K562 (cell line): ENCODE measurements around the gene ARL8A. TPM values are rescaled to one million over a fixed set of nuclear protein-coding genes. Genes with fewer than 3 reads are reported as not detected.

Experiments
- ATF7 ChIP-seq: fragments of 450-650 bp; IDR thresholded peaks from 2 replicates; pipeline ENCODE4 v1.7.1; 2014; ENCODE audit warnings: mild to moderate bottlenecking, moderate library complexity
- CBFB ChIP-seq: sonication (generic); formaldehyde crosslinking; IDR thresholded peaks from 2 replicates; pipeline ENCODE4 v1.4.0; 2020; ENCODE audit warnings: mild to moderate bottlenecking, missing genetic modification reagents
- EP400 ChIP-seq: fragments of 450-650 bp; IDR thresholded peaks from 2 replicates; pipeline ENCODE4 v1.6.1; 2017; ENCODE audit warnings: antibody characterized with exemption, mild to moderate bottlenecking, moderate library complexity
- FOXA3 ChIP-seq, 2 experiments: fragments of 450-650 bp in 1 of 2; sonication (generic) in 1 of 2; formaldehyde crosslinking; IDR thresholded peaks in 1 of 2; conservative IDR thresholded peaks in 1 of 2; 2 replicates each; pipeline versions ENCODE4 v1.4.0 to v1.8.0; 2020 to 2022; ENCODE audit warnings: mild to moderate bottlenecking in 2 of 2, missing genetic modification reagents in 1 of 2
- FOXJ3 ChIP-seq: sonication (generic); formaldehyde crosslinking; IDR thresholded peaks from 2 replicates; pipeline ENCODE4 v1.4.0; 2020; ENCODE audit warnings: mild to moderate bottlenecking, missing genetic modification reagents
- GABPB2 ChIP-seq: fragments of 250-450 bp; sonication (Bioruptor Pico); conservative IDR thresholded peaks from 2 replicates; pipeline ENCODE4 v1.5.1; 2021; ENCODE audit warnings: mild to moderate bottlenecking
- HEY1 ChIP-seq: fragments of 250-450 bp; sonication (Bioruptor Pico); IDR thresholded peaks from 2 replicates; pipeline ENCODE4 v1.5.0; 2020; ENCODE audit warnings: mild to moderate bottlenecking, moderate library complexity, borderline replicate concordance
- HNRNPLL ChIP-seq: fragments of 200-400 bp; formaldehyde crosslinking; IDR thresholded peaks from 2 replicates; pipeline ENCODE4 v1.6.1; 2017; ENCODE audit warnings: low read length, low read depth, mild to moderate bottlenecking; ENCODE audit not compliant: poor library complexity, severe bottlenecking
- PML ChIP-seq: IDR thresholded peaks from 2 replicates; pipeline ENCODE4 v1.6.1; 2012; ENCODE audit warnings: low read length, inconsistent platforms
- RB1 ChIP-seq: fragments of 450-650 bp; IDR thresholded peaks from 2 replicates; pipeline ENCODE4 v1.6.1; 2017; ENCODE audit warnings: low read depth, mild to moderate bottlenecking
- RBBP5 ChIP-seq: fragments of 200-600 bp; sonication (generic); IDR thresholded peaks from 2 replicates; pipeline ENCODE4 v1.6.1; 2012; ENCODE audit warnings: borderline replicate concordance, mild to moderate bottlenecking, low read length, control low read depth, inconsistent platforms; ENCODE audit not compliant: insufficient read depth, poor library complexity, severe bottlenecking
- SNIP1 ChIP-seq: fragments of 450-650 bp; IDR thresholded peaks from 2 replicates; pipeline ENCODE4 v1.7.1; 2017; ENCODE audit warnings: low read depth, mild to moderate bottlenecking
- ZEB2 ChIP-seq: fragments of 450-650 bp; IDR thresholded peaks from 2 replicates; pipeline ENCODE4 v1.6.1; 2016
- ZNF146 ChIP-seq: IDR thresholded peaks from one replicate; pipeline ENCODE4 v1.6.1; 2018; ENCODE audit warnings: missing compliant biosample characterization; ENCODE audit not compliant: unreplicated experiment
- ZNF778 ChIP-seq: fragments of 450-650 bp; formaldehyde crosslinking; IDR thresholded peaks from 2 replicates; pipeline ENCODE4 v1.4.0; 2020; ENCODE audit warnings: mild to moderate bottlenecking, moderate library complexity
- polyA plus RNA-seq, 8 experiments: library from polyadenylated mRNA; depleted of rRNA in 4 of 8; stranded (reverse) in 5 of 8; unstranded in 3 of 8; fragments of >200 nt; fragmentation: Nextera tagmentation in 2 of 8; fragmentation: Illumina TruSeq in 1 of 8; extraction: Ambion mirVana in 2 of 8; extraction: Trizol in 1 of 8; gene quantifications; 2 replicates each; pipeline versions ENCODE4 v1.2.1 to v1.2.3, GENCODE V29; 2011 to 2014; ENCODE audit warnings: inconsistent platforms in 1 of 8, missing spikeins in 1 of 8
- total RNA-seq, 7 experiments: library from RNA; depleted of rRNA in 6 of 7; stranded (reverse); fragments of >200 nt in 6 of 7; fragmentation: Illumina TruSeq in 2 of 7; extraction: Trizol in 2 of 7; gene quantifications; 2 replicates each; pipeline versions ENCODE4 v1.2.1 to v1.2.3, GENCODE V29; 2011 to 2021; ENCODE audit warnings: low replicate concordance in 1 of 7
- TF ChIP-seq, protein P1 (sequence below): fragments of 450-650 bp; IDR thresholded peaks from 2 replicates; pipeline ENCODE4 v1.6.1; 2016; ENCODE audit warnings: low read depth
- TF ChIP-seq, protein P2 (sequence below): sonication (generic); IDR thresholded peaks from 2 replicates; pipeline ENCODE4 v1.6.1; 2016
- TF ChIP-seq, protein P3 (sequence below): fragments of 450-650 bp; IDR thresholded peaks from 2 replicates; pipeline ENCODE4 v1.6.1; 2014; ENCODE audit warnings: low read depth, mild to moderate bottlenecking, moderate library complexity, borderline replicate concordance

ARL8A gene
- total and polyA plus RNA-seq, 9 of the 15 experiments (the other 6 are each of a cell fraction or from before 2014, with no cell fraction given), result 0.17 to 27.3 (median 15.6) TPM

DNA sequence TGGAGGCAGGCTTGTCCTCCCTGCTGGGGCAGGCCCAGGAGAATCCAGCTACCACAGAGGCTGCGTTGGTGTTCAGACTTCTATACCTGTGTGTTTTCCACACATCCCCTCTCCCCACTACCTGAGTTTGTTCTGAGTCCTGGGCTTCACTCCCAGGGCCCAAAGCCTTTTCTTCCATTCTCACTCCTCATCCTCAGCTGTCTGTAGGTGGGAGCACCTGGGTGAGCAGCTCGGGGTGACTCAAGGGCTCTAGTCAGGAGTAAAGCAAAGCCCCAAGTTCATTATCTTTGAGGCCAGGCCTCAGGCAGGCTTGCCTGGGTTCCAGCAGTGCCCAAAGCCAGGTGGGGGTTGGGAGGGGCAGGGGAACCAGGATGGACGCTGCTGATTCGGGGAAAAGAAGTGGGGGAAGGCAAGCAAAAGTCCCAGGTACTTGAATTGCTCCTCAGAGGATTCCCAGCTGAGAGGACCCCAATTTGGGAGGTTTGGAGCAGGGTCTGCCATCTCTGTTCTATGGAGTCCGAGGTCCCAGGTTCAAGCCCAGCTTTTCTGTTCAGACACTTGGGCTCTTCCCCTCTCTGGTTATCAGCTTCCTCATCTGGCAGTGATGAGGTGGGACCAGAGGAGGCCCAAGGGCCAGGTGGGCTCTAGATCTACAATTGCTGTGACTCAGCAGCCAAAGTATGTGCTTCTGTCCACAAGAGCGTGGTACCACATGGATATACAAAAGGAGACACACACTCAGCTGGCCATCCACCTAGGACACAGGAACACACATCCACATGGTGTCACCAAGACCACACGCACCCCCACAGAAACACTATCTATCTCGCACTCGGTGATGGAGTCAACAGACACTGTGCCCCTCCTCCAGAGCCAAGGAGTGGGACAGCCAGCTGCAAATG, 21.7 kb upstream of the ARL8A start (continued):
- TF ChIP-seq, protein P1, sequence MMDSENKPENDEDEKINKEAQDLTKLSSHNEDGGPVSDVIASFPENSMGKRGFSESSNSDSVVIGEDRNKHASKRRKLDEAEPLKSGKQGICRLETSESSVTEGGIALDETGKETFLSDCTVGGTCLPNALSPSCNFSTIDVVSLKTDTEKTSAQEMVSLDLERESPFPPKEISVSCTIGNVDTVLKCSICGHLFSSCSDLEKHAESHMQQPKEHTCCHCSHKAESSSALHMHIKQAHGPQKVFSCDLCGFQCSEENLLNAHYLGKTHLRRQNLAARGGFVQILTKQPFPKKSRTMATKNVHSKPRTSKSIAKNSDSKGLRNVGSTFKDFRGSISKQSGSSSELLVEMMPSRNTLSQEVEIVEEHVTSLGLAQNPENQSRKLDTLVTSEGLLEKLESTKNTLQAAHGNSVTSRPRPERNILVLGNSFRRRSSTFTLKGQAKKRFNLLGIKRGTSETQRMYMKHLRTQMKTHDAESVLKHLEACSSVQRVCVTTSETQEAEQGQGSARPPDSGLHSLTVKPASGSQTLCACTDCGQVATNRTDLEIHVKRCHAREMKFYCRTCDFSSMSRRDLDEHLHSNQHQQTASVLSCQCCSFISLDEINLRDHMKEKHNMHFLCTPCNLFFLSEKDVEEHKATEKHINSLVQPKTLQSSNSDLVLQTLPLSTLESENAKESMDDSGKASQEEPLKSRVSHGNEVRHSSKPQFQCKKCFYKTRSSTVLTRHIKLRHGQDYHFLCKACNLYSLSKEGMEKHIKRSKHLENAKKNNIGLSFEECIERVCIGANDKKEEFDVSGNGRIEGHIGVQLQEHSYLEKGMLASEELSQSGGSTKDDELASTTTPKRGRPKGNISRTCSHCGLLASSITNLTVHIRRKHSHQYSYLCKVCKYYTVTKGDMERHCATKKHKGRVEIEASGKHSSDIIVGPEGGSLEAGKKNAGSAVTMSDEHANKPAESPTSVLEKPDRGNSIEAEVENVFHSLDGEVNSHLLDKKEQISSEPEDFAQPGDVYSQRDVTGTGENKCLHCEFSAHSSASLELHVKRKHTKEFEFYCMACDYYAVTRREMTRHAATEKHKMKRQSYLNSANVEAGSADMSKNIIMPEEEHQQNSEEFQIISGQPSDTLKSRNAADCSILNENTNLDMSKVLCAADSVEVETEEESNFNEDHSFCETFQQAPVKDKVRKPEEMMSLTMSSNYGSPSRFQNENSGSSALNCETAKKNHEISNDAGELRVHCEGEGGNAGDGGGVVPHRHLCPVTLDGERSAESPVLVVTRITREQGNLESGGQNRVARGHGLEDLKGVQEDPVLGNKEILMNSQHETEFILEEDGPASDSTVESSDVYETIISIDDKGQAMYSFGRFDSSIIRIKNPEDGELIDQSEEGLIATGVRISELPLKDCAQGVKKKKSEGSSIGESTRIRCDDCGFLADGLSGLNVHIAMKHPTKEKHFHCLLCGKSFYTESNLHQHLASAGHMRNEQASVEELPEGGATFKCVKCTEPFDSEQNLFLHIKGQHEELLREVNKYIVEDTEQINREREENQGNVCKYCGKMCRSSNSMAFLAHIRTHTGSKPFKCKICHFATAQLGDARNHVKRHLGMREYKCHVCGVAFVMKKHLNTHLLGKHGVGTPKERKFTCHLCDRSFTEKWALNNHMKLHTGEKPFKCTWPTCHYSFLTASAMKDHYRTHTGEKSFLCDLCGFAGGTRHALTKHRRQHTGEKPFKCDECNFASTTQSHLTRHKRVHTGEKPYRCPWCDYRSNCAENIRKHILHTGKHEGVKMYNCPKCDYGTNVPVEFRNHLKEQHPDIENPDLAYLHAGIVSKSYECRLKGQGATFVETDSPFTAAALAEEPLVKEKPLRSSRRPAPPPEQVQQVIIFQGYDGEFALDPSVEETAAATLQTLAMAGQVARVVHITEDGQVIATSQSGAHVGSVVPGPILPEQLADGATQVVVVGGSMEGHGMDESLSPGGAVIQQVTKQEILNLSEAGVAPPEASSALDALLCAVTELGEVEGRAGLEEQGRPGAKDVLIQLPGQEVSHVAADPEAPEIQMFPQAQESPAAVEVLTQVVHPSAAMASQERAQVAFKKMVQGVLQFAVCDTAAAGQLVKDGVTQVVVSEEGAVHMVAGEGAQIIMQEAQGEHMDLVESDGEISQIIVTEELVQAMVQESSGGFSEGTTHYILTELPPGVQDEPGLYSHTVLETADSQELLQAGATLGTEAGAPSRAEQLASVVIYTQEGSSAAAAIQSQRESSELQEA, result no peak
- TF ChIP-seq HEY1 (CRISPR knock-in tag), result no peak
- TF ChIP-seq PML, result no peak; the same call in 1 of the 2 replicates
- TF ChIP-seq, protein P2, sequence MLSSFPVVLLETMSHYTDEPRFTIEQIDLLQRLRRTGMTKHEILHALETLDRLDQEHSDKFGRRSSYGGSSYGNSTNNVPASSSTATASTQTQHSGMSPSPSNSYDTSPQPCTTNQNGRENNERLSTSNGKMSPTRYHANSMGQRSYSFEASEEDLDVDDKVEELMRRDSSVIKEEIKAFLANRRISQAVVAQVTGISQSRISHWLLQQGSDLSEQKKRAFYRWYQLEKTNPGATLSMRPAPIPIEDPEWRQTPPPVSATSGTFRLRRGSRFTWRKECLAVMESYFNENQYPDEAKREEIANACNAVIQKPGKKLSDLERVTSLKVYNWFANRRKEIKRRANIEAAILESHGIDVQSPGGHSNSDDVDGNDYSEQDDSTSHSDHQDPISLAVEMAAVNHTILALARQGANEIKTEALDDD, result no peak
- TF ChIP-seq, protein P3, sequence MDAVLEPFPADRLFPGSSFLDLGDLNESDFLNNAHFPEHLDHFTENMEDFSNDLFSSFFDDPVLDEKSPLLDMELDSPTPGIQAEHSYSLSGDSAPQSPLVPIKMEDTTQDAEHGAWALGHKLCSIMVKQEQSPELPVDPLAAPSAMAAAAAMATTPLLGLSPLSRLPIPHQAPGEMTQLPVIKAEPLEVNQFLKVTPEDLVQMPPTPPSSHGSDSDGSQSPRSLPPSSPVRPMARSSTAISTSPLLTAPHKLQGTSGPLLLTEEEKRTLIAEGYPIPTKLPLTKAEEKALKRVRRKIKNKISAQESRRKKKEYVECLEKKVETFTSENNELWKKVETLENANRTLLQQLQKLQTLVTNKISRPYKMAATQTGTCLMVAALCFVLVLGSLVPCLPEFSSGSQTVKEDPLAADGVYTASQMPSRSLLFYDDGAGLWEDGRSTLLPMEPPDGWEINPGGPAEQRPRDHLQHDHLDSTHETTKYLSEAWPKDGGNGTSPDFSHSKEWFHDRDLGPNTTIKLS, result no peak; the same call in 1 of the 2 replicates
- no peak for TF ChIP-seq RB1
- TF ChIP-seq GABPB2, result no peak
- peak; percentile 91 for TF ChIP-seq ZEB2
- peak; percentile 58 for TF ChIP-seq ATF7
- TF ChIP-seq FOXA3 (CRISPR knock-in tag; conservative IDR thresholded peaks at IDR 0.05 in 1 of 2, IDR thresholded peaks at IDR 0.05 in 1 of 2), result no peak
- TF ChIP-seq ZNF778 (CRISPR knock-in tag), result no peak
- TF ChIP-seq EP400, result peak; percentile 25; the same call in 1 of the 2 replicates
- peak; percentile 21 for TF ChIP-seq HNRNPLL
- TF ChIP-seq SNIP1, result no peak
- no peak for TF ChIP-seq RBBP5
- TF ChIP-seq CBFB, result no peak
- TF ChIP-seq FOXJ3 (CRISPR knock-in tag), result no peak
- no peak for TF ChIP-seq ZNF146 (CRISPR knock-in tag)
